ENCODE measurements around the gene MUC5B. TPM values are rescaled to one million over a fixed set of nuclear protein-coding genes. Genes with fewer than 3 reads are reported as not detected.
"Not testable (repeated sequence)": the region's sequence is repeated elsewhere in the genome, so short reads cannot be mapped to it uniquely, and the experiment has no call there.

MUC5B gene
- total and polyA plus RNA-seq, 2 experiments from 2014 or later = not detected

GRCh38 chr11:1181853-1182535 is 40.9 kb upstream of the MUC5B start:
- H3K4me3 ChIP-seq = no peak overlapping the region
- H4K20me1 ChIP-seq (ENCODE audit: insufficient read depth) = no peaks in the 10 kb centered on the region
- WGBS, 2 experiments (ENCODE audit: low coverage in 1 of 2, low lambda C conversion rate in 2 of 2, missing lambda C conversion rate in 2 of 2) = 84 to 85% methylated on average over 35 of the region's 41 CpGs
- H3K9me3 ChIP-seq (ENCODE audit: low read depth) = no peaks in the 10 kb centered on the region
- no peak overlapping the region for H3K4me2 ChIP-seq (ENCODE audit: unreplicated experiment)
- no peaks in the 10 kb centered on the region for H3K4me1 ChIP-seq (ENCODE audit: insufficient read depth)
- in situ Hi-C loops (cut with MboI) = no loop called here
- no peak overlapping the region for H2AFZ ChIP-seq
- no peak overlapping the region for H3K27ac ChIP-seq
- no peaks in the 10 kb centered on the region for H3K36me3 ChIP-seq (ENCODE audit: low read depth)
- TF ChIP-seq EZH2phosphoT487 (IDR thresholded peaks at IDR 0.05; ENCODE audit: insufficient read depth, low read depth) = no peak
- TF ChIP-seq EZH2 (IDR thresholded peaks at IDR 0.05; ENCODE audit: insufficient read depth, poor library complexity, severe bottlenecking) = no peak
- H3K9me2 ChIP-seq (ENCODE audit: insufficient read depth) = no peaks in the 10 kb centered on the region
- no peaks in the 10 kb centered on the region for H3K27me3 ChIP-seq (replicated peaks; ENCODE audit: insufficient read depth)
- no peak overlapping the region for H3K9ac ChIP-seq
- H3F3A ChIP-seq (ENCODE audit: insufficient read depth) = no peaks in the 10 kb centered on the region
- H3K79me2 ChIP-seq (ENCODE audit: insufficient read depth) = no peaks in the 10 kb centered on the region
- DNase-seq = no peak

- H3F3A ChIP-seq (ENCODE audit: insufficient read depth); H3K9me3 ChIP-seq (ENCODE audit: low read depth); H3K79me2 ChIP-seq (ENCODE audit: insufficient read depth); H3K27ac ChIP-seq; in situ Hi-C loops (cut with MboI); H2AFZ ChIP-seq; DNase-seq; H4K20me1 ChIP-seq (ENCODE audit: insufficient read depth); H3K9ac ChIP-seq; H3K36me3 ChIP-seq (ENCODE audit: low read depth); H3K9me2 ChIP-seq (ENCODE audit: insufficient read depth); H3K4me2 ChIP-seq (ENCODE audit: unreplicated experiment); H3K4me1 ChIP-seq (ENCODE audit: insufficient read depth); H3K27me3 ChIP-seq (replicated peaks; ENCODE audit: insufficient read depth); H3K4me3 ChIP-seq: not testable (repeated sequence)
- 85 to 87% methylated on average over 10 to 19 of the region's 22 CpGs for WGBS, 2 experiments (ENCODE audit: low coverage in 1 of 2, low lambda C conversion rate in 2 of 2, missing lambda C conversion rate in 2 of 2)
These were observed 38.7 kb upstream of the MUC5B start for GRCh38 chr11:1184139-1184538.

GRCh38 chr11:1188451-1189130 is 34.3 kb upstream of the MUC5B start:
- H3K79me2 ChIP-seq (ENCODE audit: insufficient read depth); H3K9me2 ChIP-seq (ENCODE audit: insufficient read depth); H3K4me1 ChIP-seq (ENCODE audit: insufficient read depth); H3K4me2 ChIP-seq (ENCODE audit: unreplicated experiment); H3K27me3 ChIP-seq (replicated peaks; ENCODE audit: insufficient read depth); H3K9me3 ChIP-seq (ENCODE audit: low read depth); H3K27ac ChIP-seq; DNase-seq; H4K20me1 ChIP-seq (ENCODE audit: insufficient read depth); H2AFZ ChIP-seq; in situ Hi-C loops (cut with MboI); H3K4me3 ChIP-seq; H3K9ac ChIP-seq; H3K36me3 ChIP-seq (ENCODE audit: low read depth); H3F3A ChIP-seq (ENCODE audit: insufficient read depth): not testable (repeated sequence)
- WGBS, 2 experiments (ENCODE audit: low coverage in 1 of 2, low lambda C conversion rate in 2 of 2, missing lambda C conversion rate in 2 of 2) = 45 to 49% methylated on average over 11 of the region's 15 CpGs

GRCh38 chr11:1189816-1190215 is 33.0 kb upstream of the MUC5B start:
- not testable (repeated sequence) for H3K79me2 ChIP-seq (ENCODE audit: insufficient read depth)

GRCh38 chr11:1191786-1192470 is 30.9 kb upstream of the MUC5B start:
- 67 to 68% methylated on average over 22 of the region's 22 CpGs for WGBS, 2 experiments (ENCODE audit: low coverage in 1 of 2, low lambda C conversion rate in 2 of 2, missing lambda C conversion rate in 2 of 2)
- H3K36me3 ChIP-seq (ENCODE audit: low read depth); H3K9me2 ChIP-seq (ENCODE audit: insufficient read depth); H3K9ac ChIP-seq; DNase-seq; H3K4me1 ChIP-seq (ENCODE audit: insufficient read depth); H3K79me2 ChIP-seq (ENCODE audit: insufficient read depth); H3K27ac ChIP-seq; H3F3A ChIP-seq (ENCODE audit: insufficient read depth); H2AFZ ChIP-seq; H3K4me2 ChIP-seq (ENCODE audit: unreplicated experiment); H3K4me3 ChIP-seq; H3K27me3 ChIP-seq (replicated peaks; ENCODE audit: insufficient read depth); H3K9me3 ChIP-seq (ENCODE audit: low read depth); H4K20me1 ChIP-seq (ENCODE audit: insufficient read depth); in situ Hi-C loops (cut with MboI): not testable (repeated sequence)

More at GRCh38 chr11:1189816-1190215, 33.0 kb upstream of the MUC5B start:
- H3F3A ChIP-seq (ENCODE audit: insufficient read depth); H3K27ac ChIP-seq; H3K4me2 ChIP-seq (ENCODE audit: unreplicated experiment); H3K36me3 ChIP-seq (ENCODE audit: low read depth); H3K4me1 ChIP-seq (ENCODE audit: insufficient read depth); in situ Hi-C loops (cut with MboI); H3K4me3 ChIP-seq; H3K9me2 ChIP-seq (ENCODE audit: insufficient read depth); H3K9ac ChIP-seq; H4K20me1 ChIP-seq (ENCODE audit: insufficient read depth); H3K9me3 ChIP-seq (ENCODE audit: low read depth); H3K27me3 ChIP-seq (replicated peaks; ENCODE audit: insufficient read depth); H2AFZ ChIP-seq; DNase-seq: not testable (repeated sequence)
- WGBS, 2 experiments (ENCODE audit: low coverage in 1 of 2, low lambda C conversion rate in 2 of 2, missing lambda C conversion rate in 2 of 2) = 47 to 52% methylated on average over 8 to 10 of the region's 12 CpGs
